Stomach smooth muscle (tissue), 2 donors: ENCODE results near the gene ARFGAP3.
A peak's percentile ranks its signal among the peaks of the same experiment; 100 is the strongest.

ENCODE experiments used
- H3K27ac ChIP-seq: one replicate; pipeline ENCODE4 v1.7.0; 2013; ENCODE audit warnings: mild to moderate bottlenecking, low read length, inconsistent platforms
- H3K27me3 ChIP-seq, 2 donors: one replicate each; pipeline ENCODE4 v1.7.0; 2013; ENCODE audit warnings: low read length in 2 of 2; ENCODE audit not compliant: insufficient read depth in 2 of 2, control insufficient read depth in 1 of 2
- H3K36me3 ChIP-seq, 2 donors: one replicate each; pipeline ENCODE4 v1.7.0; 2013; ENCODE audit warnings: low read length in 2 of 2; ENCODE audit not compliant: control insufficient read depth in 2 of 2, insufficient read depth in 2 of 2
- H3K4me1 ChIP-seq: one replicate; pipeline ENCODE4 v1.7.0; 2013; ENCODE audit warnings: low read length; ENCODE audit not compliant: control insufficient read depth, insufficient read depth
- H3K4me3 ChIP-seq, 2 donors: one replicate each; pipeline ENCODE4 v1.7.0; 2013; ENCODE audit warnings: low read length in 2 of 2
- H3K9ac ChIP-seq, 2 donors: one replicate each; pipeline ENCODE4 v1.7.0; 2013; ENCODE audit warnings: low read length in 2 of 2, mild to moderate bottlenecking in 1 of 2
- H3K9me3 ChIP-seq, 2 donors: one replicate each; pipeline ENCODE4 v1.7.0; 2013; ENCODE audit warnings: low read length in 2 of 2; ENCODE audit not compliant: control insufficient read depth in 2 of 2
- donor health status: healthy.
- donor health status: Pancreatic carcinoma.

Gene ARFGAP3

GRCh38 chr22:42805016-42805997 lies 51.8 kb downstream of the ARFGAP3 start:
- Histone ChIP-seq H3K4me3 (no peak overlapping the region), H3K27ac (peak overlapping the region; percentile 58)

DNA sequence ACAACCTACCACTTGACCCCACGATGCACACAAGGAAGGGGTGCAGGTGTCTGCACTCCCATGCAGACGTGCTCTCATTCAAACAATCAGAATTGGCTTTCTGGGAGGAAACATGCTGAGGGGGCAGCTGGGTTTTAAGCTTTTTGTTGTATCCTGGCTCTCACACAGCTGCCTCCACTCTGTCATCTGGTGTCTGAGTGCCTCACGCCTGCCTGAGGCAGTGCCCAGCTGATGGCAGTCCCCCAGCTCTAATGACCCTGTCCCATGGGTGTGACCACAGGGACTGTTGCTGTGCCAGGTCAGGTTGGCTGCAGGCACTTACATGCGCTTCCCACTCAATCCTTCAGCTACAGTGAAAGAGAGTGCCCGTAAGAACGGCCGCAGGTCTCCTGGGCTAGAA lies 53.7 kb downstream of the ARFGAP3 start:
- no peaks in the 10 kb centered on the region for H3K9me3 ChIP-seq
- no peak overlapping the region for H3K27ac ChIP-seq
- peaks cover 46% of the 10 kb centered on the region in 2 donors for H3K36me3 ChIP-seq
- no peak overlapping the region for H3K9ac ChIP-seq
- H3K27me3 ChIP-seq = no peaks in the 10 kb centered on the region
- no peak overlapping the region for H3K4me3 ChIP-seq
- H3K4me1 ChIP-seq = no peaks in the 10 kb centered on the region

More at GRCh38 chr22:42805016-42805997, 51.8 kb downstream of the ARFGAP3 start:
- Histone ChIP-seq H3K36me3 (peaks cover 44 to 45% of the 10 kb centered on the region in 2 donors), H3K9me3 (no peaks in the 10 kb centered on the region), H3K27me3 (no peaks in the 10 kb centered on the region), H3K9ac (no peak overlapping the region), H3K4me1 (no peaks in the 10 kb centered on the region)

DNA sequence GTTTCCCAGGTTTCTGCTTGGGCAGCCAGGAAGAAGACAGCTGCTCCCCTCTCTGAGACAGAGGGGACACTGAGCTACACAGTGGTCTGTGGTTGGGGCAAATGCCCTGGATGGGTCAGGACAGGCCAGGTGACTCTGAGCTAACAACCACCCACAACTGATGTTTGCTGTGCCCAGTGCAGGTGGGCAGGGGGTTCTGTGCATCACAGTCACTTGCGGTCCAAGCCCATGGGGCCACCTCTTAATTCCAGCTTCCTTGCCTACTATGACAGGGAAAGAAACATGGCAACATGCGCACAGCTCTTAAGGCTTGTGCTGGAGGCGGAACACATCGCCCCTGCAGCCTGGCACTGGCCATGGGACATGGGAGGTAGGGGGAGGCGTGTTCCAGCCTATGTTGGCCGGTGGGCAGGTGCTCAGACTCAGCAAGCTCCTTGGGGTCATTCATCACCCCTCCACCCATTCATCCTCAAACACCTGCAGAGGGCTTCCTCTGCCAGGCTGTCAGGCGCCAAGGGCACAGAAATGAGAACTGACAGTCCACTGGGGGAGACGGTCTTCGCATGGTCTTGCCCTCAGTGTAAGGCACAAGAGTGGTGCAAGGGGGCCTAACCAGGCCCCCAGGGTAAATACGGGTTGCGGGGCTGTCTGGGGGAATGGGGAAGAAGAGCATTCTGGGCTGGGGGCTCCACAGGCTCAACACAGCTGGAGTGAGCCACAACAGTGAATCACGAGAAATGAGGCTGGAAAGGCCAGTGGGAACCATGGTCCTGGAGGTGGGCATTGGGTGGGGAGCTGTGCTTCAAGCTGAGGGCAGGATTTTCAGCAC lies 55.6 kb downstream of the ARFGAP3 start:
- no peak overlapping the region for H3K9ac ChIP-seq
- no peaks in the 10 kb centered on the region for H3K9me3 ChIP-seq
- H3K36me3 ChIP-seq = peaks cover 43 to 48% of the 10 kb centered on the region in 2 donors
- no peaks in the 10 kb centered on the region for H3K4me1 ChIP-seq
- H3K4me3 ChIP-seq = no peak overlapping the region
- H3K27ac ChIP-seq = no peak overlapping the region
- no peaks in the 10 kb centered on the region for H3K27me3 ChIP-seq

DNA sequence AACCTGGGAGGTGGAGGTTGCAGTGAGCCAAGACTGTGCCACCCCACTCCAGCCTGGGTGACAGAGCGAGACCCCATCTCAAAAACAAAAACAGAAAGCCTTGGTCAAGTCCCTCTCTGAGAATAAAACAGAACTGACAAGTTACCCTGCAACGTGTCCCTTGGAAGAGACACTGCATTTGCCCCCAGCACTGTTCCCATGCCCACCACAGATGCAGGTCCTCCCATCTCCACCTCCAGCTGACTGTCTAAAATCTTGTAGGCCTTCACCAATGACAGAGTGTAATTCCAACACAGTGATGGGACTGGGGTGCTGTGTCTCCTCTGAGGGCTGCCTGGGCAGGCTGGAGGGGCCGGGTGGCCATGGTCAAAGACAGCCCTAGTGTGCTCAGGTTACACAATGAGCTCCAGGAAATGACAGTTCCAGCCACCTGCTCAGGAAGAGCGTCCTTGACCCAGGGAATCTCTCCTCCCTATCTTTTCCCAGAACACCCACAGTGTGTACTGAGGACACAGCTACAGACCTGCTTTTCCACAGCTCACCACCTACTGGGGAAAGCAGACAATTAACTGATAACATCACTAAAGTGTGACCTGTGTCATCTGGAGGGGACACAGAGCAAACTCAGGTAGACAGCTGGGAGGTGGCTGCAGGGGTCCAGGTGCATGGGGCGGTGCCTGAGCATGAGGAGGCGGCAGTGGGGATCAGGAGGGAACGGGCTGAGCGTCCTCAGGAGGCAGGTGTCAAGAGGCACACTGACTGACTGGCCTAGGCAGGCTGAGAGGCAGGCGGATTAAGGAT lies 56.4 kb downstream of the ARFGAP3 start:
- H3K9ac ChIP-seq = no peak overlapping the region
- no peak overlapping the region for H3K27ac ChIP-seq
- no peaks in the 10 kb centered on the region for H3K9me3 ChIP-seq
- H3K27me3 ChIP-seq = no peaks in the 10 kb centered on the region
- H3K36me3 ChIP-seq = peaks cover 40 to 42% of the 10 kb centered on the region in 2 donors
- H3K4me3 ChIP-seq = no peak overlapping the region
- H3K4me1 ChIP-seq = no peaks in the 10 kb centered on the region

DNA sequence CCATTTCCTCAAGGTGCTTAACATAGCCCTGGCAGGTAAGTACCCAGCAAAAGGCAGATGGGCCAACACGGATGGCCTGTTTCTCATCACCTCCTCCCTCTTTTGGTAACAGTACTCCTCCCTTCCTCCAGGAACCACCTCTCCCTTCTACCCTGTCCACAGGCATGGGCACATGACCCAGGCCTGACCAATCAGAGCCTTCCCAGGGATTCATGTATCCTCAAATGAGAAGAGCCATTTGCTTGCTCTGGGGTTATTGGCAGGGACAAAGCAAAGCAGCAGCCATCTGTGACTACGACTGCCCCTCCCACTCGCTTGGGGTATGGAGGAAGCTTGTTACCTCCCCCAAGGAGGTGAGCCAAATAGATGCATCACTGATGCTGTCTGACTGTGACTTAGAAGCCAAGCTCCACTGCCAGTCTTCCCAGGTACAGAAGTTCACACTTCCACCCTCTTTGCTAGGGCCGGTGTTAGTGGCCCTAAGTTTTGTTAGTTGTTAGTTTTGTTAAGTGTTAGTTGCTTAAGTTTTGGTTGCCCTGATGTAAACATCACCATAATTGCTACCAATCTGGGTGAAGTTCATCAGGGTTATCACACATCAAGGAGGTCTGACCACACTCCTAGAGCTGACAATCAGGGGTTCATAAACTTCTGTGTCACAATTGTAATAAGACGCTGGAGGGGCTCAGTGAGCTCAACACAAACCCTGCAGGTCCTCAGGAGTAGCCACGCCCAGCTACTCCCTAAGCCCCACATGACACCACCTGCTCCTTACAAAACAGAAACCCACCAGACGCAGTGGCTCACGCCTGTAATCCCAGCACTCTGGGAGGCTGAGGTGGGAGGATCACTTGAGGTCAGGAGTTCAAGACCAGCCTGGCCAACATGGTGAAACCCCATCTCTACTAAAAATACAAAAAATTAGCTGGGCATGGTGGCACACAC lies 57.3 kb downstream of the ARFGAP3 start:
- Histone ChIP-seq H3K4me1 (no peaks in the 10 kb centered on the region), H3K27me3 (no peaks in the 10 kb centered on the region), H3K36me3 (peaks cover 39 to 43% of the 10 kb centered on the region in 2 donors), H3K4me3 (no peak overlapping the region), H3K27ac (no peak overlapping the region), H3K9me3 (no peaks in the 10 kb centered on the region), H3K9ac (no peak overlapping the region)

GRCh38 chr22:42799061-42799460 lies 58.0 kb downstream of the ARFGAP3 start:
- H3K27ac ChIP-seq = no peak overlapping the region
- H3K4me3 ChIP-seq = no peak overlapping the region
- H3K9me3 ChIP-seq = no peaks in the 10 kb centered on the region
- no peaks in the 10 kb centered on the region for H3K4me1 ChIP-seq
- peaks cover 39 to 43% of the 10 kb centered on the region in 2 donors for H3K36me3 ChIP-seq
- no peak overlapping the region for H3K9ac ChIP-seq
- no peaks in the 10 kb centered on the region for H3K27me3 ChIP-seq

DNA sequence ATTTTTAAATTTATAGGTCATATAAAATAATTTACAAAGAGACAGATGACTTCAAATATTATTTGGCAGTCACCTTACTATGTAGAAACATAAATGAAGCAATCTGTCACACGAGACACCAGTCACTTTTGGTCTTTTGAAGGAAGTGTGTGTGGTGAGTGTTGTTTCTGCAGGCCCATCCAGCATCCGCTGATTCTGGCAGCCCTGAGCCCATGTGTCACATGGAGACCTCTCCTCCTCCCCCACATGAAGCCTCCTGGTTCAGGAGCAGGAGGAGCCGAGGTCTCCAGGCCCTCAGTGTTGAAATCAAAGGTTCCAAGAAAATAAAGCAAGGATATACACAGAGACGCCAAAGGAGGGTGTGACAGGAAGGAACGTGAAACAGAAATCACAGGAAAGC lies 60.1 kb downstream of the ARFGAP3 start:
- H3K9ac ChIP-seq = no peak overlapping the region
- H3K27me3 ChIP-seq = no peaks in the 10 kb centered on the region
- no peaks in the 10 kb centered on the region for H3K9me3 ChIP-seq
- peaks cover 34 to 37% of the 10 kb centered on the region in 2 donors for H3K36me3 ChIP-seq
- H3K27ac ChIP-seq = no peak overlapping the region
- H3K4me1 ChIP-seq = peaks cover 3% of the 10 kb centered on the region
- no peak overlapping the region for H3K4me3 ChIP-seq

GRCh38 chr22:42796081-42796480 lies 61.0 kb downstream of the ARFGAP3 start:
- Histone ChIP-seq H3K4me3 (no peak overlapping the region), H3K4me1 (peaks cover 9% of the 10 kb centered on the region), H3K9ac (no peak overlapping the region), H3K27me3 (no peaks in the 10 kb centered on the region), H3K27ac (no peak overlapping the region), H3K9me3 (no peaks in the 10 kb centered on the region), H3K36me3 (peaks cover 30 to 33% of the 10 kb centered on the region in 2 donors)

GRCh38 chr22:42794551-42795510 lies 62.2 kb downstream of the ARFGAP3 start:
- H3K27ac ChIP-seq = no peak overlapping the region
- H3K9me3 ChIP-seq = no peaks in the 10 kb centered on the region
- peaks cover 11% of the 10 kb centered on the region for H3K4me1 ChIP-seq
- no peak overlapping the region for H3K4me3 ChIP-seq
- no peak overlapping the region for H3K9ac ChIP-seq
- H3K36me3 ChIP-seq = peaks cover 22 to 26% of the 10 kb centered on the region in 2 donors
- H3K27me3 ChIP-seq = no peaks in the 10 kb centered on the region
